ENCODE results near the gene AKR1C3. TPM values are rescaled to one million over a fixed set of nuclear protein-coding genes. Genes with fewer than 3 reads are reported as not detected.
"Not testable (repeated sequence)": the region's sequence is repeated elsewhere in the genome, so short reads cannot be mapped to it uniquely, and the experiment has no call there.

AKR1C3 gene
- total RNA-seq, 4 donors from 2014 or later = 31.5 to 55.8 (median 43.1) TPM

- Histone ChIP-seq H3K9me3 (peaks cover 0 to 11% (median 5%) of the 10 kb centered on the region in 4 donors), H3K27ac (no peak overlapping the region), H3K27me3 (no peaks in the 10 kb centered on the region), H3K4me3 (no peak overlapping the region), H3K36me3 (no peaks in the 10 kb centered on the region), H3K4me1 (peaks cover 0 to 6% (median 0%) of the 10 kb centered on the region in 4 donors)
- 94 to 96% methylated on average over 2 of the region's 2 CpGs for WGBS, 2 donors
- no peak for DNase-seq (ENCODE audit: low spot score in 2 of 2)
- TF ChIP-seq CTCF (IDR thresholded peaks at IDR 0.05) (no peak), EP300 (IDR thresholded peaks at IDR 0.05) (no peak), POLR2A (IDR thresholded peaks at IDR 0.05) (no peak)
Observed at GRCh38 chr10:5092375-5092774, 1.8 kb upstream of the AKR1C3 start.

GRCh38 chr10:5092848-5093790 lies 1.1 kb upstream of the AKR1C3 start:
- WGBS, 2 donors = 87 to 91% methylated on average over 6 of the region's 6 CpGs
- H3K27ac ChIP-seq = no peak overlapping the region
- H3K36me3 ChIP-seq = no peaks in the 10 kb centered on the region
- H3K9me3 ChIP-seq = peaks cover 0 to 11% (median 5%) of the 10 kb centered on the region in 4 donors
- H3K4me1 ChIP-seq = peaks cover 0 to 6% (median 0%) of the 10 kb centered on the region in 4 donors
- H3K27me3 ChIP-seq = no peaks in the 10 kb centered on the region
- H3K4me3 ChIP-seq = no peak overlapping the region
- DNase-seq (ENCODE audit: low spot score in 2 of 2) = no peak
- no peak for TF ChIP-seq POLR2A (IDR thresholded peaks at IDR 0.05)
- no peak for TF ChIP-seq CTCF (IDR thresholded peaks at IDR 0.05)
- no peak for TF ChIP-seq EP300 (IDR thresholded peaks at IDR 0.05)

- TF ChIP-seq CTCF (IDR thresholded peaks at IDR 0.05) = no peak
- TF ChIP-seq EP300 (IDR thresholded peaks at IDR 0.05) = no peak
- no peak for TF ChIP-seq POLR2A (IDR thresholded peaks at IDR 0.05)
Observed at GRCh38 chr10:5095687-5096086, 1.5 kb downstream of the AKR1C3 start.

GRCh38 chr10:5096108-5096507 lies 1.9 kb downstream of the AKR1C3 start:
- H3K4me1 ChIP-seq = peaks cover 0 to 6% (median 0%) of the 10 kb centered on the region in 4 donors
- no peak overlapping the region for H3K27ac ChIP-seq
- H3K4me3 ChIP-seq = peak overlapping the region in 2 of 4 donors; percentile 11 to 41
- H3K27me3 ChIP-seq = no peaks in the 10 kb centered on the region
- H3K36me3 ChIP-seq = peaks cover 0 to 10% (median 0%) of the 10 kb centered on the region in 3 donors
- no peaks in the 10 kb centered on the region for H3K9me3 ChIP-seq
- DNase-seq (ENCODE audit: low spot score in 2 of 2) = no peak
- TF ChIP-seq EP300 (IDR thresholded peaks at IDR 0.05) = no peak
- no peak for TF ChIP-seq CTCF (IDR thresholded peaks at IDR 0.05)
- no peak for TF ChIP-seq POLR2A (IDR thresholded peaks at IDR 0.05)
- WGBS, 2 donors = 98 to 100% methylated on average over 2 of the region's 2 CpGs

More at GRCh38 chr10:5095687-5096086, 1.5 kb downstream of the AKR1C3 start:
- H3K36me3 ChIP-seq = peaks cover 0 to 10% (median 0%) of the 10 kb centered on the region in 3 donors
- peak overlapping the region in 1 of 4 donors; percentile 21 for H3K27ac ChIP-seq
- WGBS, 2 donors = 68 to 75% methylated on average over 4 of the region's 4 CpGs
- DNase-seq (ENCODE audit: low spot score in 2 of 2) = no peak
- H3K27me3 ChIP-seq = no peaks in the 10 kb centered on the region
- peak overlapping the region in 2 of 4 donors; percentile 41 to 54 for H3K4me3 ChIP-seq
- no peaks in the 10 kb centered on the region for H3K9me3 ChIP-seq
- peaks cover 0 to 6% (median 0%) of the 10 kb centered on the region in 4 donors for H3K4me1 ChIP-seq

GRCh38 chr10:5102479-5102878 lies 8.3 kb downstream of the AKR1C3 start:
- peaks cover 0 to 32% (median 0%) of the 10 kb centered on the region in 3 donors for H3K36me3 ChIP-seq
- not testable (repeated sequence) for DNase-seq (ENCODE audit: low spot score in 2 of 2); H3K27me3 ChIP-seq; H3K27ac ChIP-seq; H3K9me3 ChIP-seq; H3K4me1 ChIP-seq; H3K4me3 ChIP-seq
- WGBS, 2 donors = 82 to 83% methylated on average over 6 to 8 of the region's 11 CpGs
